ENCODE results near the gene TNFAIP3.

TNFAIP3 gene

GRCh38 chr6:137856138-137856898 lies 10.7 kb upstream of the TNFAIP3 start (continued):
- TF ChIP-seq, protein P1, sequence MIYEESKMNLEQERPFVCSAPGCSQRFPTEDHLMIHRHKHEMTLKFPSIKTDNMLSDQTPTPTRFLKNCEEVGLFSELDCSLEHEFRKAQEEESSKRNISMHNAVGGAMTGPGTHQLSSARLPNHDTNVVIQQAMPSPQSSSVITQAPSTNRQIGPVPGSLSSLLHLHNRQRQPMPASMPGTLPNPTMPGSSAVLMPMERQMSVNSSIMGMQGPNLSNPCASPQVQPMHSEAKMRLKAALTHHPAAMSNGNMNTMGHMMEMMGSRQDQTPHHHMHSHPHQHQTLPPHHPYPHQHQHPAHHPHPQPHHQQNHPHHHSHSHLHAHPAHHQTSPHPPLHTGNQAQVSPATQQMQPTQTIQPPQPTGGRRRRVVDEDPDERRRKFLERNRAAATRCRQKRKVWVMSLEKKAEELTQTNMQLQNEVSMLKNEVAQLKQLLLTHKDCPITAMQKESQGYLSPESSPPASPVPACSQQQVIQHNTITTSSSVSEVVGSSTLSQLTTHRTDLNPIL (CRISPR knock-in tag; IDR thresholded peaks at IDR 0.05; ENCODE audit: low read depth) = no peak
- TF ChIP-seq ZFP30 (CRISPR knock-in tag; IDR thresholded peaks at IDR 0.05) (no peak), TOX (CRISPR knock-in tag; IDR thresholded peaks at IDR 0.05; ENCODE audit: borderline replicate concordance) (no peak), OSR1 (CRISPR knock-in tag; IDR thresholded peaks at IDR 0.05) (no peak)

DNA sequence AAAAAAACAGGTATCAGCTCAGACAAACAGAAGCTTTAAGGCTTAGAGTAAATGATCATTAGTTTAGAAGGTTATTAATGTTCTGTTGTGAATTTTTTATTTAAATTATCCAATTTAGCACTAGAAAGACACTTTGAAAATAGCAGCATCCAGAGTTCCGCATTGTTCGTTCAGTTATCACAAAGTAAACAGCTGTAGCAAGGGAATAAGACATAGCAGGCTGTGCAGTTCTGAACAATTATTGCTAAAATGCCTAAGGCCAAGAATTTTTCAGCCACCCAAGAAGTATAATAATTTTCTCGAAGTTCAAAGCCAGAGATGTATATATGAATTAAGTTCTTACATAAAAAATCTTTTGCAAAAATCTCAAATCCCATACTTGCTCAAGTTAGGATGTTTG lies 8.0 kb upstream of the TNFAIP3 start:
- ATAC-seq = no peak

More for the DNA sequence above, 8.0 kb upstream of the TNFAIP3 start:
- no peak for TF ChIP-seq GLIS3 (CRISPR knock-in tag; IDR thresholded peaks at IDR 0.05)
- TF ChIP-seq TCF4 (CRISPR knock-in tag; IDR thresholded peaks at IDR 0.05; ENCODE audit: borderline replicate concordance) = no peak
- TF ChIP-seq, protein P1 (CRISPR knock-in tag; IDR thresholded peaks at IDR 0.05; ENCODE audit: low read depth) = no peak
- no peak for TF ChIP-seq RARB (CRISPR knock-in tag; IDR thresholded peaks at IDR 0.05)
- no peak for TF ChIP-seq ISL1 (CRISPR knock-in tag; IDR thresholded peaks at IDR 0.05)
- no peak for TF ChIP-seq BACH2 (CRISPR knock-in tag; IDR thresholded peaks at IDR 0.05; ENCODE audit: borderline replicate concordance)
- no peak for TF ChIP-seq ZFP3 (CRISPR knock-in tag; IDR thresholded peaks at IDR 0.05)
- TF ChIP-seq, protein P2, sequence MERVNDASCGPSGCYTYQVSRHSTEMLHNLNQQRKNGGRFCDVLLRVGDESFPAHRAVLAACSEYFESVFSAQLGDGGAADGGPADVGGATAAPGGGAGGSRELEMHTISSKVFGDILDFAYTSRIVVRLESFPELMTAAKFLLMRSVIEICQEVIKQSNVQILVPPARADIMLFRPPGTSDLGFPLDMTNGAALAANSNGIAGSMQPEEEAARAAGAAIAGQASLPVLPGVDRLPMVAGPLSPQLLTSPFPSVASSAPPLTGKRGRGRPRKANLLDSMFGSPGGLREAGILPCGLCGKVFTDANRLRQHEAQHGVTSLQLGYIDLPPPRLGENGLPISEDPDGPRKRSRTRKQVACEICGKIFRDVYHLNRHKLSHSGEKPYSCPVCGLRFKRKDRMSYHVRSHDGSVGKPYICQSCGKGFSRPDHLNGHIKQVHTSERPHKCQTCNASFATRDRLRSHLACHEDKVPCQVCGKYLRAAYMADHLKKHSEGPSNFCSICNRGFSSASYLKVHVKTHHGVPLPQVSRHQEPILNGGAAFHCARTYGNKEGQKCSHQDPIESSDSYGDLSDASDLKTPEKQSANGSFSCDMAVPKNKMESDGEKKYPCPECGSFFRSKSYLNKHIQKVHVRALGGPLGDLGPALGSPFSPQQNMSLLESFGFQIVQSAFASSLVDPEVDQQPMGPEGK (CRISPR knock-in tag; IDR thresholded peaks at IDR 0.05; ENCODE audit: borderline replicate concordance) = no peak
- TF ChIP-seq PPARA (CRISPR knock-in tag; IDR thresholded peaks at IDR 0.05; ENCODE audit: borderline replicate concordance) = no peak
- TF ChIP-seq, protein P3, sequence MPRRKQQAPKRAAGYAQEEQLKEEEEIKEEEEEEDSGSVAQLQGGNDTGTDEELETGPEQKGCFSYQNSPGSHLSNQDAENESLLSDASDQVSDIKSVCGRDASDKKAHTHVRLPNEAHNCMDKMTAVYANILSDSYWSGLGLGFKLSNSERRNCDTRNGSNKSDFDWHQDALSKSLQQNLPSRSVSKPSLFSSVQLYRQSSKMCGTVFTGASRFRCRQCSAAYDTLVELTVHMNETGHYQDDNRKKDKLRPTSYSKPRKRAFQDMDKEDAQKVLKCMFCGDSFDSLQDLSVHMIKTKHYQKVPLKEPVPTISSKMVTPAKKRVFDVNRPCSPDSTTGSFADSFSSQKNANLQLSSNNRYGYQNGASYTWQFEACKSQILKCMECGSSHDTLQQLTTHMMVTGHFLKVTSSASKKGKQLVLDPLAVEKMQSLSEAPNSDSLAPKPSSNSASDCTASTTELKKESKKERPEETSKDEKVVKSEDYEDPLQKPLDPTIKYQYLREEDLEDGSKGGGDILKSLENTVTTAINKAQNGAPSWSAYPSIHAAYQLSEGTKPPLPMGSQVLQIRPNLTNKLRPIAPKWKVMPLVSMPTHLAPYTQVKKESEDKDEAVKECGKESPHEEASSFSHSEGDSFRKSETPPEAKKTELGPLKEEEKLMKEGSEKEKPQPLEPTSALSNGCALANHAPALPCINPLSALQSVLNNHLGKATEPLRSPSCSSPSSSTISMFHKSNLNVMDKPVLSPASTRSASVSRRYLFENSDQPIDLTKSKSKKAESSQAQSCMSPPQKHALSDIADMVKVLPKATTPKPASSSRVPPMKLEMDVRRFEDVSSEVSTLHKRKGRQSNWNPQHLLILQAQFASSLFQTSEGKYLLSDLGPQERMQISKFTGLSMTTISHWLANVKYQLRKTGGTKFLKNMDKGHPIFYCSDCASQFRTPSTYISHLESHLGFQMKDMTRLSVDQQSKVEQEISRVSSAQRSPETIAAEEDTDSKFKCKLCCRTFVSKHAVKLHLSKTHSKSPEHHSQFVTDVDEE (CRISPR knock-in tag; IDR thresholded peaks at IDR 0.05) = no peak
- no peak for TF ChIP-seq CSRNP3 (CRISPR knock-in tag; IDR thresholded peaks at IDR 0.05)
- no peak for TF ChIP-seq OSR1 (CRISPR knock-in tag; IDR thresholded peaks at IDR 0.05)
- TF ChIP-seq, protein P4, sequence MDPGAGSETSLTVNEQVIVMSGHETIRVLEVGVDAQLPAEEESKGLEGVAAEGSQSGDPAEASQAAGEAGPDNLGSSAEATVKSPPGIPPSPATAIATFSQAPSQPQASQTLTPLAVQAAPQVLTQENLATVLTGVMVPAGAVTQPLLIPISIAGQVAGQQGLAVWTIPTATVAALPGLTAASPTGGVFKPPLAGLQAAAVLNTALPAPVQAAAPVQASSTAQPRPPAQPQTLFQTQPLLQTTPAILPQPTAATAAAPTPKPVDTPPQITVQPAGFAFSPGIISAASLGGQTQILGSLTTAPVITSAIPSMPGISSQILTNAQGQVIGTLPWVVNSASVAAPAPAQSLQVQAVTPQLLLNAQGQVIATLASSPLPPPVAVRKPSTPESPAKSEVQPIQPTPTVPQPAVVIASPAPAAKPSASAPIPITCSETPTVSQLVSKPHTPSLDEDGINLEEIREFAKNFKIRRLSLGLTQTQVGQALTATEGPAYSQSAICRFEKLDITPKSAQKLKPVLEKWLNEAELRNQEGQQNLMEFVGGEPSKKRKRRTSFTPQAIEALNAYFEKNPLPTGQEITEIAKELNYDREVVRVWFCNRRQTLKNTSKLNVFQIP (CRISPR knock-in tag; IDR thresholded peaks at IDR 0.05; ENCODE audit: borderline replicate concordance, low read depth) = no peak
- no peak for TF ChIP-seq ESRRG (CRISPR knock-in tag; IDR thresholded peaks at IDR 0.05)
- TF ChIP-seq ZC3H10 (CRISPR knock-in tag; IDR thresholded peaks at IDR 0.05) = no peak
- no peak for TF ChIP-seq CSDC2 (CRISPR knock-in tag; IDR thresholded peaks at IDR 0.05)

Data from SK-N-SH treated with all-trans-retinoic acid at 6 μM for 48 hours (cell line).